ENCODE measurements around the gene TRERF1. TPM values are rescaled to one million over a fixed set of nuclear protein-coding genes. Genes with fewer than 3 reads are reported as not detected.

Gene TRERF1
- total and polyA plus RNA-seq, 2 of the 4 experiments (the other 2 are of a cell fraction), result 6.3 to 9.9 TPM

- Histone ChIP-seq H3K14ac (replicated peaks; ENCODE audit: low read depth, low read length) (no peak overlapping the region), H2BK120ac (ENCODE audit: low read depth, low read length) (no peak overlapping the region), H3K27ac (ENCODE audit: insufficient read depth, low read length) (no peak overlapping the region), H3K27me3 (ENCODE audit: control insufficient read depth, insufficient read depth, low read length) (no peaks in the 10 kb centered on the region), H2AFZ (replicated peaks; ENCODE audit: low read length, poor library complexity) (no peak overlapping the region), H2AK9ac (replicated peaks; ENCODE audit: low read depth, low read length, poor library complexity) (no peak overlapping the region), H2BK15ac (ENCODE audit: low read depth, low read length) (no peak overlapping the region), H4K8ac (ENCODE audit: low read depth in 2 of 2, low read length in 2 of 2) (no peak overlapping the region), H2BK20ac (ENCODE audit: low read depth, low read length) (no peak overlapping the region), H3K79me1 (ENCODE audit: low read depth in 1 of 2, low read length in 2 of 2) (peaks cover 3 to 22% of the 10 kb centered on the region in 2 experiments; a peak in 2 of 4 replicates), H3K36me3 (ENCODE audit: control insufficient read depth, insufficient read depth, low read length) (peaks cover 25% of the 10 kb centered on the region), H3K18ac (ENCODE audit: low read depth, low read length) (no peak overlapping the region), H3K4ac (ENCODE audit: low read depth, low read length) (no peak overlapping the region), H3K56ac (ENCODE audit: extremely low read depth, insufficient read depth, low read length) (no peak overlapping the region), H2AK5ac (ENCODE audit: low read depth, low read length) (peak overlapping the region; percentile 37; the same call in 1 of the 2 replicates), H3K4me3 (ENCODE audit: insufficient read depth, low read depth, low read length) (no peak overlapping the region), H3K4me1 (ENCODE audit: control insufficient read depth, insufficient read depth, low read length) (peaks cover 17% of the 10 kb centered on the region), H4K5ac (ENCODE audit: low read depth, low read length) (no peak overlapping the region), H3K4me2 (ENCODE audit: low read depth, low read length) (no peak overlapping the region), H4K20me1 (ENCODE audit: insufficient read depth, low read length) (no peaks in the 10 kb centered on the region), H3K9me1 (ENCODE audit: insufficient read depth, low read length) (peaks cover 22% of the 10 kb centered on the region), H4K91ac (ENCODE audit: insufficient read depth, low read depth, low read length) (no peak overlapping the region), H3K23ac (ENCODE audit: low read depth, low read length) (no peak overlapping the region), H3K9me3 (ENCODE audit: control insufficient read depth, insufficient read depth, low read length) (no peaks in the 10 kb centered on the region), H2BK5ac (ENCODE audit: low read depth, low read length, poor library complexity, severe bottlenecking) (peak overlapping the region; percentile 1), H3K9ac (ENCODE audit: low read depth, low read length) (no peak overlapping the region)
- TF ChIP-seq RCOR1 (IDR thresholded peaks at IDR 0.05; ENCODE audit: insufficient replicate concordance, low read length) (no peak), RAD21 (IDR thresholded peaks at IDR 0.05; ENCODE audit: low read length) (no peak), USF2 (IDR thresholded peaks at IDR 0.05; ENCODE audit: low read depth, low read length) (no peak), ELK1 (IDR thresholded peaks at IDR 0.05; ENCODE audit: borderline replicate concordance, low read depth, low read length) (no peak), CEBPB (IDR thresholded peaks at IDR 0.05; ENCODE audit: low read depth, low read length) (no peak), CTCF (conservative IDR thresholded peaks at IDR 0.05; ENCODE audit: low read depth, low read length) (no peak), NFE2L2 (IDR thresholded peaks at IDR 0.05; ENCODE audit: low read depth, low read length) (no peak), BHLHE40 (IDR thresholded peaks at IDR 0.05; ENCODE audit: low read depth, low read length) (no peak), SMC3 (IDR thresholded peaks at IDR 0.05; ENCODE audit: low read depth, low read length) (no peak), CHD1 (IDR thresholded peaks at IDR 0.05; ENCODE audit: low read depth, low read length) (no peak), MAZ (IDR thresholded peaks at IDR 0.05; ENCODE audit: borderline replicate concordance, low read depth, low read length) (no peak), RFX5 (IDR thresholded peaks at IDR 0.05; ENCODE audit: low read depth, low read length) (no peak), POLR2A (IDR thresholded peaks at IDR 0.05; ENCODE audit: low read depth, low read length) (no peak), MXI1 (IDR thresholded peaks at IDR 0.05; ENCODE audit: borderline replicate concordance, low read depth, low read length) (no peak), FOS (IDR thresholded peaks at IDR 0.05; ENCODE audit: low read depth, low read length) (no peak), MAFK (IDR thresholded peaks at IDR 0.05; ENCODE audit: low read depth, low read length) (no peak)
- no peak for DNase-seq
- ATAC-seq (ENCODE audit: low read depth), result no peak
- in situ Hi-C loops (cut with MboI; ENCODE audit: low sequenced_read_pairs) (no loop called here), intact Hi-C loops (cut with micrococcal nuclease) (loop anchor here (10.0 kb wide), 1 partner anchor 106 kb away; no protein-coding TSS in a partner anchor), dilution Hi-C loops (cut with HindIII; ENCODE audit: low sequenced_read_pairs, unreplicated experiment) (no loop called here)
- BruUV-seq (replicated peaks), result no TSS peak
- ChIA-PET POLR2A (ENCODE audit: unreplicated experiment) (no interaction called here), CTCF (no interaction called here)
- 96% methylated on average over 11 of the region's 15 CpGs; no CpG with 5 or more reads in 1 of the 2 experiments for WGBS, 2 experiments (ENCODE audit: extremely low coverage in 2 of 2, insufficient read length in 1 of 2)
Measured at GRCh38 chr6:42228305-42228704, 223.4 kb downstream of the TRERF1 start.

All from IMR-90 (cell line).